Right lobe of liver (tissue), 6 donors: ENCODE results near the gene CFP. TPM values are rescaled to one million over a fixed set of nuclear protein-coding genes. Genes with fewer than 3 reads are reported as not detected.

Source experiments
- ATAC-seq, 4 donors: fragments of 200-7000 bp; cut with Tn5 transposase; one replicate each; pipeline ENCODE4 v1.9.1; 2020; ENCODE audit warnings: mild to moderate bottlenecking in 4 of 4, moderate library complexity in 4 of 4
- DNase-seq, 3 donors: peaks; one replicate each; pipeline ENCODE4 v3.0.0-alpha.2; 2020
- H3K27ac ChIP-seq, 3 donors: fragments of 200-600 bp; one replicate each; pipeline ENCODE4 v1.8.0; 2022
- H3K27me3 ChIP-seq, 2 donors: fragments of 200-600 bp; one replicate each; pipeline ENCODE4 v1.8.0; 2022
- H3K36me3 ChIP-seq, 4 donors: fragments of 200-600 bp; sonication (generic) in 1 of 4; one replicate each; pipeline versions ENCODE4 v1.5.1 to v1.8.0; 2017 to 2022; ENCODE audit warnings: control low read depth in 1 of 4
- H3K4me1 ChIP-seq, 4 donors: fragments of 200-600 bp; sonication (generic) in 1 of 4; one replicate each; pipeline versions ENCODE4 v1.5.1 to v1.8.0; 2017 to 2022; ENCODE audit warnings: control low read depth in 1 of 4
- H3K4me3 ChIP-seq, 3 donors: fragments of 200-600 bp; one replicate each; pipeline ENCODE4 v1.8.0; 2022
- H3K9me3 ChIP-seq, 4 donors: fragments of 200-600 bp; sonication (generic) in 1 of 4; one replicate each; pipeline versions ENCODE4 v1.5.1 to v1.8.0; 2017 to 2022; ENCODE audit warnings: control low read depth in 1 of 4
- POLR2A ChIP-seq: fragments of 450-650 bp; IDR thresholded peaks from one replicate; pipeline ENCODE4 v1.6.1; 2017; ENCODE audit warnings: antibody characterized with exemption, mild to moderate bottlenecking
- WGBS: methylation state at CpG from one replicate; pipeline ENCODE4 v1.1.6; 2018; ENCODE audit warnings: low coverage, low lambda C conversion rate; ENCODE audit not compliant: insufficient coverage; ENCODE audit errors: missing lambda C conversion rate; 5-methylcytosine and 5-hydroxymethylcytosine counted together
- intact Hi-C, 2 donors: fragments of 100-400 bp; cut with DNase I; formaldehyde crosslinking; loops; one replicate each; pipeline versions ENCODE4 v1.11.2 to v1.14.1; 2022
- total RNA-seq, 6 experiments: library from RNA; depleted of rRNA in 2 of 6; stranded (reverse); fragments of >200 nt in 2 of 6; fragmentation: NEBNext Ultra II Directional in 3 of 6; extraction: Animal tissue kit (Norgen Biotek cat#: 25700) in 3 of 6; gene quantifications; one replicate each; pipeline versions ENCODE4 v1.1.0 to v1.2.4, GENCODE V29; 2016 to 2023
- TF ChIP-seq, protein P1 (sequence below), 4 donors: fragments of 200-600 bp in 3 of 4; fragments of 450-650 bp in 1 of 4; IDR thresholded peaks; one replicate each; pipeline versions ENCODE4 v1.5.1 to v1.8.0; 2016 to 2022; ENCODE audit warnings: antibody characterized with exemption in 4 of 4, mild to moderate bottlenecking in 2 of 4
- donor health status: DM: no; HTN: yes; CAD: no.
- donor health status: DM: no; HTN: no; CAD: no.
- donor health status: DM: no; HTN: no; CAD: no.
- donor health status: DM: no; HTN: yes; CAD: no.
- donor health status: DM: no; HTN: yes; CAD: no.

The CFP gene
- total RNA-seq, 6 experiments from 2014 or later, result 6.8 to 24.0 (median 9.8) TPM

DNA sequence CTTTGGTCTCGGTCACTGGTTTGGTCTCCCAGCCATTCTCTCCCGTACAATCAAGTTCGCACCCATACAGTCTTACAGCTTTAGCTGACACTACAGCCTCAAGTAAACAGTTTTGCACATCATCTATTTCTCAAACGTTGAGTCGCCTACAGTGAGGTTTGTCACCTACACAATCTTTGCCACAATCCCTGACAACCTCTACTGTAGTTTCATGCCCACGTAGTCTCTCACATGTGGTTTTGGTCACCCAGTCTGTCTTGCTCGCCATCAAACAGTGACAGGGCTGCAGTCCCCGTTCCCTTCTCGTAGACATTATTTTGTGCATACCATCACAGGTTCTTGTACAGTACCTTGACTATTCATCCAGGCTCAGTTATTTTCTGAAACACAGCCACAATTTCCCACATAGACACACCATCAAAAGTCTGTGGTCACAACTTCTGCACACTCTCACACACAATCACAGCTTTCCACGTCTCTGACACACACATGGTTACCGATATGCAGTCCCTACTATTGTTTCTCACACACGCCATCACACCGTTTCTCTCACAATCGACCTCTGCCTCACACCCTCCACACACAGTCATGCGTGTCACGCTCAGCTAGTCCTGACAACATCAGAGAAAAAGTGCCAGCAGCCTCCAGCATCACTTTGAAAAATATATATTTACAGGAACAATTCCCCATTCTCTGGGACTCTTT is 5.3 kb upstream of the CFP start:
- TF ChIP-seq, protein P1, sequence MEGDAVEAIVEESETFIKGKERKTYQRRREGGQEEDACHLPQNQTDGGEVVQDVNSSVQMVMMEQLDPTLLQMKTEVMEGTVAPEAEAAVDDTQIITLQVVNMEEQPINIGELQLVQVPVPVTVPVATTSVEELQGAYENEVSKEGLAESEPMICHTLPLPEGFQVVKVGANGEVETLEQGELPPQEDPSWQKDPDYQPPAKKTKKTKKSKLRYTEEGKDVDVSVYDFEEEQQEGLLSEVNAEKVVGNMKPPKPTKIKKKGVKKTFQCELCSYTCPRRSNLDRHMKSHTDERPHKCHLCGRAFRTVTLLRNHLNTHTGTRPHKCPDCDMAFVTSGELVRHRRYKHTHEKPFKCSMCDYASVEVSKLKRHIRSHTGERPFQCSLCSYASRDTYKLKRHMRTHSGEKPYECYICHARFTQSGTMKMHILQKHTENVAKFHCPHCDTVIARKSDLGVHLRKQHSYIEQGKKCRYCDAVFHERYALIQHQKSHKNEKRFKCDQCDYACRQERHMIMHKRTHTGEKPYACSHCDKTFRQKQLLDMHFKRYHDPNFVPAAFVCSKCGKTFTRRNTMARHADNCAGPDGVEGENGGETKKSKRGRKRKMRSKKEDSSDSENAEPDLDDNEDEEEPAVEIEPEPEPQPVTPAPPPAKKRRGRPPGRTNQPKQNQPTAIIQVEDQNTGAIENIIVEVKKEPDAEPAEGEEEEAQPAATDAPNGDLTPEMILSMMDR (IDR thresholded peaks at IDR 0.05), result no peak
- TF ChIP-seq POLR2A, result no peak
- Histone ChIP-seq H3K36me3 (peaks cover 0 to 28% (median 8%) of the 10 kb centered on the region in 4 donors), H3K4me3 (no peak overlapping the region), H3K4me1 (no peaks in the 10 kb centered on the region), H3K9me3 (peaks cover 0 to 4% (median 0%) of the 10 kb centered on the region in 4 donors), H3K27me3 (no peaks in the 10 kb centered on the region), H3K27ac (no peak overlapping the region)
- no peak for DNase-seq
- intact Hi-C loops, result no loop called here
- 70% methylated on average over 16 of the region's 16 CpGs for WGBS
- no peak for ATAC-seq

DNA sequence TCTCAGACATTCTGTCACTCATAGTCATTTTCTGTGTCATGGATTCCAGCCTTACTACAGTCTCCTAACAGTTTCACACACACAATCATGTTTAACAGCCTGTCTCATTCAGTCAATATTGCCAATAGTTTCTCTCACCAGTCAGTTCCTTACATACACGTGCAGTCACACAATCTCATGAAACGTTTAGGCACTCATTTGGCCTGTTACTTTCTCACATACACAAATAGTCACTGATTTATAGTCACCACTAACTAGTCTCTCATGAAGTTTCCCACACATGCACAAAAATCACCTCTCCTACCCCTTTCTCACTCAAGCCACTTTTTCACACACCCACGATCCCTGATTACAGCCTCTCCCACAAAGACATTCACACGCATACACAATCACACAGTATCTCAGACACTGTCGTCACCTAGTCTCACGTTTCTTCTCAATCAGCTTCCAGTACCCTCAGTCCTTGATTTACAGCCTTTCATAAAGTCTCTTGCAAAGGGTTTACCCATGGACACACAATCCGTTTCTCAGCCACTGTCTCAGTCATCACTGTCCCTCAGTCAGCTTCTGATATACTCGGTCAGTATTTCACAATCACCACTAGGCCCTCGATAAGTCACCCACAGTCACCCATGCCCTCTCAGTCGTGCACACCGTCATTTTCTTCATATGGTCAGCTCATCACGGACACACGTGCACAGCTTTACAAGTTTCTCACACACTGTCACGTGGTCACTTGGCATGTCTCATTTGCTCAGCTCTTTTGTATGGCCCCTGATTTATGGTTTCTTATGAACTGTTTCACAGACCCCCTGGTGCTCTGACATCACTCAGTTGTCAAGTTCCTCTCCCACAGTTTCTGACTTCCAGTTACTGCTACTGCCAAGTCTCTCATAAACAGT is 4.2 kb upstream of the CFP start:
- WGBS, result 48% methylated on average over 14 of the region's 14 CpGs
- ATAC-seq, result peak in 2 of 4 donors; percentile 23 to 24

DNA sequence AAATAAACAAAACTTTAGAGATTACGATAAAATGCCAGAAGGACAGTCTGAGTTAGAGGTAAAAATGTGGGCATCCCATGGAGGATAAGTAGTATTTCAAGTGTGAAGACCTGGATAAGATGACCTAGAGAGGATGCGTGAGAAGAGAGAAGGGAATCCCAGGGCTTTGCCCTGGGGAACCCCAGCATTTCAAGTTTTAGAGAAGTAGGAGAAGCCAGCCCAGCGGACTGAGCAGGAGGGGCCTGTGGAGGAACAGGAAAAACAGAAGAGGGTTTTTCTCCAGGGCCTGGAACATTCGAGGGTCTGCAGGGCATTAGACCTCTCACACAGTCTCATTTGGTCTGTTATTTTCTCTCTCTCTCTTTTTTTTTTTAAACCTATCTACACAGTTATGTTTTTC is 2.9 kb upstream of the CFP start:
- no peak for DNase-seq
- Histone ChIP-seq H3K4me1 (no peaks in the 10 kb centered on the region), H3K27ac (no peak overlapping the region), H3K4me3 (no peak overlapping the region), H3K9me3 (no peaks in the 10 kb centered on the region), H3K36me3 (peaks cover 0 to 8% (median 0%) of the 10 kb centered on the region in 4 donors), H3K27me3 (no peaks in the 10 kb centered on the region)
- WGBS, result 28% methylated on average over 4 of the region's 4 CpGs
- no peak for TF ChIP-seq POLR2A
- TF ChIP-seq, protein P1 (IDR thresholded peaks at IDR 0.05), result no peak
- ATAC-seq, result peak in 2 of 4 donors; percentile 11 to 18
- intact Hi-C loops, result no loop called here

More for the DNA sequence above, 4.2 kb upstream of the CFP start:
- H3K4me3 ChIP-seq, result no peak overlapping the region
- H3K27me3 ChIP-seq, result no peaks in the 10 kb centered on the region
- no peak overlapping the region for H3K27ac ChIP-seq
- intact Hi-C loops, result no loop called here
- H3K36me3 ChIP-seq, result peaks cover 0 to 18% (median 5%) of the 10 kb centered on the region in 4 donors
- no peaks in the 10 kb centered on the region for H3K4me1 ChIP-seq
- TF ChIP-seq POLR2A, result no peak
- TF ChIP-seq, protein P1 (IDR thresholded peaks at IDR 0.05), result no peak
- no peaks in the 10 kb centered on the region for H3K9me3 ChIP-seq
- no peak for DNase-seq

DNA sequence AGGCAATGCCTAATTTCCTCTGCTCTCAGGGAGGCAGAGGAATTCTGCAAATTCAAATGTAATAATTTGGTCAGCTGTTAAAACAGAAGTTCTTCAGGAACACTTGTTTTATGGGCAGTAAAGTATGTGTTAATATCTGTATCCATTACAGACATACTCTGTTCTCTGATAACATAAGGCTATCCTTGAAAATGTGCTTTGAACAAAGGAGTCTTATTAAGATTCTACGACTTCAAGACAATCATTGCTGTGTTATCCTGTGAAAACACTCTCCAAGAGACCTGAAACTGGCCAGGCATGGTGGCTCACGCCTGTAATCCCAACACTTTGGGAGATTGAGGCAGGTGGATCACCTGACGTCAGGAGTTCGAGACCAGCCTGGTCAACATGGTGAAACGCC is 1.9 kb upstream of the CFP start:
- no peak overlapping the region for H3K27ac ChIP-seq
- no peaks in the 10 kb centered on the region for H3K4me1 ChIP-seq
- intact Hi-C loops, result no loop called here
- no peaks in the 10 kb centered on the region for H3K9me3 ChIP-seq
- no peak overlapping the region for H3K4me3 ChIP-seq
- ATAC-seq (no peak), DNase-seq (no peak)
- WGBS, result 55% methylated on average over 4 of the region's 5 CpGs
- TF ChIP-seq POLR2A, result no peak
- TF ChIP-seq, protein P1 (IDR thresholded peaks at IDR 0.05), result no peak
- H3K27me3 ChIP-seq, result no peaks in the 10 kb centered on the region
- peaks cover 0 to 5% (median 0%) of the 10 kb centered on the region in 4 donors for H3K36me3 ChIP-seq
